G401.6 (cell line): ENCODE results near the gene SLC7A6.
A peak's percentile ranks its signal among the peaks of the same experiment; 100 is the strongest.
"Not testable (repeated sequence)": the region's sequence is repeated elsewhere in the genome, so short reads cannot be mapped to it uniquely, and the experiment has no call there.

ENCODE experiments used
- FAIRE-seq: peaks from 2 replicates; lab custom pipeline; 2012; peaks lifted over from hg19 to GRCh38; lab: Jason Lieb, UNC

The SLC7A6 gene

GRCh38 chr16:68283801-68284598, 19.7 kb downstream of the SLC7A6 start:
- no peak for FAIRE-seq

GRCh38 chr16:68284847-68285246, 20.5 kb downstream of the SLC7A6 start:
- FAIRE-seq: no peak

- no peak for FAIRE-seq
Measured at GRCh38 chr16:68285683-68286082, 21.4 kb downstream of the SLC7A6 start.

GRCh38 chr16:68286153-68287074, 22.1 kb downstream of the SLC7A6 start:
- FAIRE-seq: no peak

- no peak for FAIRE-seq
Measured at GRCh38 chr16:68287276-68288251, 23.2 kb downstream of the SLC7A6 start.

GRCh38 chr16:68288252-68288650, 23.9 kb downstream of the SLC7A6 start:
- FAIRE-seq: no peak

- not testable (repeated sequence) for FAIRE-seq
Measured at GRCh38 chr16:68288796-68289195, 24.5 kb downstream of the SLC7A6 start.

- FAIRE-seq: no peak
Measured at GRCh38 chr16:68289202-68289601, 24.9 kb downstream of the SLC7A6 start.

GRCh38 chr16:68289621-68290329, 25.4 kb downstream of the SLC7A6 start:
- FAIRE-seq: no peak

- FAIRE-seq: no peak
Measured at GRCh38 chr16:68290450-68290849, 26.1 kb downstream of the SLC7A6 start.

- no peak for FAIRE-seq
Measured at GRCh38 chr16:68291227-68291626, 26.9 kb downstream of the SLC7A6 start.

- no peak for FAIRE-seq
Measured at GRCh38 chr16:68292425-68292824, 28.1 kb downstream of the SLC7A6 start.

- no peak for FAIRE-seq
Measured at GRCh38 chr16:68296291-68296690, 32.0 kb downstream of the SLC7A6 start.

GRCh38 chr16:68296693-68297092, 32.4 kb downstream of the SLC7A6 start:
- no peak for FAIRE-seq

- FAIRE-seq: no peak
Measured at GRCh38 chr16:68297908-68298307, 33.6 kb downstream of the SLC7A6 start.

GRCh38 chr16:68298312-68298711, 34.0 kb downstream of the SLC7A6 start:
- FAIRE-seq: no peak

- FAIRE-seq: peak; percentile 73
Measured at GRCh38 chr16:68298907-68299561, 34.7 kb downstream of the SLC7A6 start.

GRCh38 chr16:68299571-68300453, 35.5 kb downstream of the SLC7A6 start:
- FAIRE-seq: no peak

GRCh38 chr16:68300734-68301459, 36.6 kb downstream of the SLC7A6 start:
- FAIRE-seq: no peak
